Measurements from ENCODE around the gene FNBP1L. TPM values are rescaled to one million over a fixed set of nuclear protein-coding genes. Genes with fewer than 3 reads are reported as not detected.

Gene FNBP1L
- polyA plus RNA-seq, 1 of the 3 experiments (the other 2 are of a cell fraction), result 16.5 TPM

GRCh38 chr1:93506126-93506525, 58.2 kb downstream of the FNBP1L start:
- 87% methylated on average over 3 of the region's 3 CpGs for WGBS (ENCODE audit: low lambda C conversion rate)
- no peak for DNase-seq
- Histone ChIP-seq H3K79me2 (ENCODE audit: insufficient read depth) (peaks cover 80% of the 10 kb centered on the region), H3K9me2 (no peaks in the 10 kb centered on the region), H3K9ac (no peak overlapping the region), H2AFZ (ENCODE audit: low read depth) (no peak overlapping the region), H3K27me3 (ENCODE audit: insufficient read depth) (no peaks in the 10 kb centered on the region), H3K36me3 (replicated peaks in 1 of 2; ENCODE audit: control insufficient read depth in 1 of 2, insufficient read depth in 2 of 2, low read length in 1 of 2) (peaks cover 12 to 49% of the 10 kb centered on the region in 2 experiments), H3K4me3 (ENCODE audit: low read depth in 2 of 2, low read length in 1 of 2) (no peak overlapping the region), H3F3A (replicated peaks; ENCODE audit: insufficient read depth) (peaks cover 9% of the 10 kb centered on the region), H3K4me1 (ENCODE audit: control insufficient read depth in 1 of 2, insufficient read depth in 2 of 2, low read depth in 1 of 2, low read length in 1 of 2) (no peaks in the 10 kb centered on the region; a peak in 1 of 4 replicates), H4K20me1 (ENCODE audit: insufficient read depth) (peaks cover 23% of the 10 kb centered on the region), H3K4me2 (no peak overlapping the region), H3K9me3 (no peaks in the 10 kb centered on the region), H3K27ac (ENCODE audit: low read depth in 2 of 2, low read length in 1 of 2) (no peak overlapping the region)
- POLR2A ChIA-PET, result no interaction called here
- TF ChIP-seq MAX (IDR thresholded peaks at IDR 0.05; ENCODE audit: low read depth) (no peak), TAF1 (IDR thresholded peaks at IDR 0.05; ENCODE audit: borderline replicate concordance, low read depth, low read length) (no peak), POLR2AphosphoS5 (IDR thresholded peaks at IDR 0.05; ENCODE audit: low read depth, low read length) (no peak), GABPA (IDR thresholded peaks at IDR 0.05; ENCODE audit: low read depth) (no peak), FOXJ3 (CRISPR knock-in tag; IDR thresholded peaks at IDR 0.05) (no peak), SIN3A (IDR thresholded peaks at IDR 0.05; ENCODE audit: borderline replicate concordance, low read depth, low read length) (no peak), CTCF (IDR thresholded peaks at IDR 0.05) (no peak)
- CTCF ChIA-PET, result no interaction called here

GRCh38 chr1:93516164-93516563, 68.2 kb downstream of the FNBP1L start:
- no peak overlapping the region for H3K9ac ChIP-seq
- no peaks in the 10 kb centered on the region for H3K27me3 ChIP-seq (ENCODE audit: insufficient read depth)
- CTCF ChIA-PET, result no interaction called here
- H3K9me2 ChIP-seq, result no peaks in the 10 kb centered on the region
- TF ChIP-seq TEAD4 (IDR thresholded peaks at IDR 0.05; ENCODE audit: borderline replicate concordance, insufficient read depth) (no peak), JUND (IDR thresholded peaks at IDR 0.05) (no peak), ZBTB33 (IDR thresholded peaks at IDR 0.05; ENCODE audit: borderline replicate concordance, low read depth) (no peak), CHD2 (IDR thresholded peaks at IDR 0.05; ENCODE audit: low read length, partially characterized antibody) (no peak), PBX3 (IDR thresholded peaks at IDR 0.05) (no peak), RFX5 (IDR thresholded peaks at IDR 0.05; ENCODE audit: low read length) (no peak), MAX (IDR thresholded peaks at IDR 0.05; ENCODE audit: low read depth) (no peak), TCF12 (IDR thresholded peaks at IDR 0.05) (no peak), POLR2AphosphoS5 (IDR thresholded peaks at IDR 0.05; ENCODE audit: low read depth, low read length) (no peak), GATA2 (CRISPR knock-in tag; IDR thresholded peaks at IDR 0.05) (no peak), FOSL2 (IDR thresholded peaks at IDR 0.05; ENCODE audit: borderline replicate concordance, low read depth) (no peak), REST (IDR thresholded peaks at IDR 0.05; ENCODE audit: low read depth, low read length) (no peak)
- H3K4me3 ChIP-seq (ENCODE audit: low read depth in 2 of 2, low read length in 1 of 2), result no peak overlapping the region
- POLR2A ChIA-PET, result no interaction called here
- peaks cover 28% of the 10 kb centered on the region for H4K20me1 ChIP-seq (ENCODE audit: insufficient read depth)
- H3F3A ChIP-seq (replicated peaks; ENCODE audit: insufficient read depth), result peaks cover 20% of the 10 kb centered on the region
- H3K4me1 ChIP-seq (ENCODE audit: control insufficient read depth in 1 of 2, insufficient read depth in 2 of 2, low read depth in 1 of 2, low read length in 1 of 2), result no peaks in the 10 kb centered on the region
- H3K27ac ChIP-seq (ENCODE audit: low read depth in 2 of 2, low read length in 1 of 2), result no peak overlapping the region
- peaks cover 23% of the 10 kb centered on the region for H3K79me2 ChIP-seq (ENCODE audit: insufficient read depth)
- H3K4me2 ChIP-seq, result no peak overlapping the region
- no peak for DNase-seq
- H3K9me3 ChIP-seq, result no peaks in the 10 kb centered on the region
- 89% methylated on average over 5 of the region's 5 CpGs for WGBS (ENCODE audit: low lambda C conversion rate)
- H2AFZ ChIP-seq (ENCODE audit: low read depth), result no peak overlapping the region
- peaks cover 3 to 10% of the 10 kb centered on the region in 2 experiments for H3K36me3 ChIP-seq (replicated peaks in 1 of 2; ENCODE audit: control insufficient read depth in 1 of 2, insufficient read depth in 2 of 2, low read length in 1 of 2)

All from SK-N-SH (cell line).